ENCODE results near the gene CXorf65. TPM values are rescaled to one million over a fixed set of nuclear protein-coding genes. Genes with fewer than 3 reads are reported as not detected.

CXorf65 gene
- total and polyA plus RNA-seq, 2 experiments from 2014 or later, result not detected

DNA sequence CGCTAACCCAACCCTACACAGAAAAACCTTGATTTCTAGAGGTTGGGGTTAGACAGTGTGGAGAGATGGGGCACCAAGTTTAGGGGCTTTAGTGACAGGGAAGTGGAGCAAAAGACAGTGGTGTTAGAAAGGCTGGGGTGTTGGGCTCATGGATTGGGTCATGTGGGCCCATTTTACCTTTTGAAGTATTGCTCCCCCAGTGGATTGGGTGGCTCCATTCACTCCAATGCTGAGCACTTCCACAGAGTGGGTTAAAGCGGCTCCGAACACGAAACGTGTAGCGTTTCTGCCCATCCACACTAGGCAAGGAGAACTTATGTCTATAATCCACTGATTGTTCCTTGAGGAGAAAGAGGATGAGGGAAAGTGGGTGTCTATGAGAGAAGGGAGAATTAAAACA lies 2.5 kb upstream of the CXorf65 start:
- no peak for TF ChIP-seq EZH2 (IDR thresholded peaks at IDR 0.05; ENCODE audit: insufficient read depth, poor library complexity, severe bottlenecking)
- no peak for TF ChIP-seq EZH2phosphoT487 (IDR thresholded peaks at IDR 0.05; ENCODE audit: insufficient read depth, low read depth)
- no peak overlapping the region for H3K4me3 ChIP-seq
- 88 to 97% methylated on average over 6 of the region's 6 CpGs for WGBS, 2 experiments (ENCODE audit: low coverage in 1 of 2, low lambda C conversion rate in 2 of 2, missing lambda C conversion rate in 2 of 2)

DNA sequence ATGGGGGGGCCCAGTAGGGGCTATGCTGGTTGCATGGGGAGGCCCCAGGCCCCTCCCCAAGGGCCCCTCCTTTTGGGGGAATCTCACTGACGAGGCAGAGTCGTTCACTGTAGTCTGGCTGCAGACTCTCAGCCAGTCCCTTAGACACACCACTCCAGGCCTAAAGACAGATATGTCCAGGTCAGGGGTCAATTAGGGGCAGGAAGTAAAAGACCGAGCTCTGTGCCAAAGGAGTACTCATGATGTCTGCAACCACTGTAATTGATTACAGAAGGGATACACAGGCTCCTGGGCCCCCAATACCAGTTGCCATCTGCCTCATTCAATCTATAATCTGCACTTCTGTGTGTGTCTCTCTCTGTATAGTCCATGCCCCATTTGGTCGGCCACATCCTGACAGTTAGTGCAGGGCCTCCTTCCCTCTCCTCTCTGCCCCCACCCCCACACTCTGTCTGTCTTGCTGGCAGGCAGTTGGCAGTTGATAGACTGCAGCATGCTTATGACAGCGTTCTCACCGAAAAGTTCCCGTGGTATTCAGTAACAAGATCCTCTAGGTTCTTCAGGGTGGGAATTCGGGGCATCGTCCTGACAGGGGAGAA lies 1.3 kb upstream of the CXorf65 start:
- H3K79me2 ChIP-seq (ENCODE audit: insufficient read depth), result no peaks in the 10 kb centered on the region
- in situ Hi-C loops (cut with MboI), result no loop called here
- H3K4me1 ChIP-seq (ENCODE audit: insufficient read depth), result no peaks in the 10 kb centered on the region
- H3K9ac ChIP-seq, result no peak overlapping the region
- no peaks in the 10 kb centered on the region for H3F3A ChIP-seq (ENCODE audit: insufficient read depth)
- no peak overlapping the region for H2AFZ ChIP-seq
- no peak overlapping the region for H3K4me3 ChIP-seq
- no peaks in the 10 kb centered on the region for H3K27me3 ChIP-seq (replicated peaks; ENCODE audit: insufficient read depth)
- no peaks in the 10 kb centered on the region for H3K36me3 ChIP-seq (ENCODE audit: low read depth)
- H4K20me1 ChIP-seq (ENCODE audit: insufficient read depth), result no peaks in the 10 kb centered on the region
- H3K27ac ChIP-seq, result no peak overlapping the region
- 40 to 45% methylated on average over 9 of the region's 9 CpGs for WGBS, 2 experiments (ENCODE audit: low coverage in 1 of 2, low lambda C conversion rate in 2 of 2, missing lambda C conversion rate in 2 of 2)
- TF ChIP-seq EZH2 (IDR thresholded peaks at IDR 0.05; ENCODE audit: insufficient read depth, poor library complexity, severe bottlenecking), result no peak
- no peak for TF ChIP-seq EZH2phosphoT487 (IDR thresholded peaks at IDR 0.05; ENCODE audit: insufficient read depth, low read depth)
- no peaks in the 10 kb centered on the region for H3K9me2 ChIP-seq (ENCODE audit: insufficient read depth)
- H3K9me3 ChIP-seq (ENCODE audit: low read depth), result no peaks in the 10 kb centered on the region
- no peak overlapping the region for H3K4me2 ChIP-seq (ENCODE audit: unreplicated experiment)
- DNase-seq, result no peak

More for the DNA sequence above, 2.5 kb upstream of the CXorf65 start:
- Histone ChIP-seq H3K9ac (no peak overlapping the region), H3K79me2 (ENCODE audit: insufficient read depth) (no peaks in the 10 kb centered on the region), H3K9me3 (ENCODE audit: low read depth) (no peaks in the 10 kb centered on the region), H3F3A (ENCODE audit: insufficient read depth) (no peaks in the 10 kb centered on the region), H2AFZ (no peak overlapping the region), H3K9me2 (ENCODE audit: insufficient read depth) (no peaks in the 10 kb centered on the region), H3K4me1 (ENCODE audit: insufficient read depth) (no peaks in the 10 kb centered on the region), H3K27ac (no peak overlapping the region), H3K4me2 (ENCODE audit: unreplicated experiment) (no peak overlapping the region), H3K27me3 (replicated peaks; ENCODE audit: insufficient read depth) (no peaks in the 10 kb centered on the region), H3K36me3 (ENCODE audit: low read depth) (no peaks in the 10 kb centered on the region), H4K20me1 (ENCODE audit: insufficient read depth) (no peaks in the 10 kb centered on the region)
- DNase-seq, result no peak
- in situ Hi-C loops (cut with MboI), result no loop called here

DNA sequence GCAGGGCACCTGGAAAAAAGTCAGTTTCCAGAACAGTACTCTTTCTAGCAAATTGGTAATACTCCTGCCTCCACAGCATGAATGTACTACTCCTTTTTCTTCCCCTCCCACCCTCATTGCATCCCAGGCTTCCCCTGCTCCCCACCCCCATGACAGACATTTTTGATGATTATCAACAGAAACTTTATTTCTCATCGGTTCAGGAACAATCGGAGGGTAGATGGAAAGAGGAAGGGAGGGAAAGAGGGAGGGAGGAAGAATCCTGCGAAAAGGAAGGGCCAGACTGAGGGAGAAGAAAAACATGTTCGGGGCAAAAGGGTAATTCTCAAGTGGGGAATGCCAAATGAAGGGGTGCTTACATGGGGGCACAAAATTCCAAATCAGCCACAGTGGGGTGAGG lies 705 bp upstream of the CXorf65 start:
- no peak for DNase-seq
- 50 to 53% methylated on average over 4 of the region's 4 CpGs for WGBS, 2 experiments (ENCODE audit: low coverage in 1 of 2, low lambda C conversion rate in 2 of 2, missing lambda C conversion rate in 2 of 2)
- Histone ChIP-seq H3K27ac (no peak overlapping the region), H2AFZ (no peak overlapping the region), H3K36me3 (ENCODE audit: low read depth) (no peaks in the 10 kb centered on the region), H3K27me3 (replicated peaks; ENCODE audit: insufficient read depth) (no peaks in the 10 kb centered on the region), H3F3A (ENCODE audit: insufficient read depth) (no peaks in the 10 kb centered on the region), H3K4me1 (ENCODE audit: insufficient read depth) (no peaks in the 10 kb centered on the region), H3K9ac (no peak overlapping the region), H3K4me2 (ENCODE audit: unreplicated experiment) (no peak overlapping the region), H3K79me2 (ENCODE audit: insufficient read depth) (no peaks in the 10 kb centered on the region), H4K20me1 (ENCODE audit: insufficient read depth) (no peaks in the 10 kb centered on the region), H3K4me3 (no peak overlapping the region), H3K9me3 (ENCODE audit: low read depth) (no peaks in the 10 kb centered on the region), H3K9me2 (ENCODE audit: insufficient read depth) (no peaks in the 10 kb centered on the region)
- TF ChIP-seq EZH2phosphoT487 (IDR thresholded peaks at IDR 0.05; ENCODE audit: insufficient read depth, low read depth) (no peak), EZH2 (IDR thresholded peaks at IDR 0.05; ENCODE audit: insufficient read depth, poor library complexity, severe bottlenecking) (no peak)
- in situ Hi-C loops (cut with MboI), result no loop called here

DNA sequence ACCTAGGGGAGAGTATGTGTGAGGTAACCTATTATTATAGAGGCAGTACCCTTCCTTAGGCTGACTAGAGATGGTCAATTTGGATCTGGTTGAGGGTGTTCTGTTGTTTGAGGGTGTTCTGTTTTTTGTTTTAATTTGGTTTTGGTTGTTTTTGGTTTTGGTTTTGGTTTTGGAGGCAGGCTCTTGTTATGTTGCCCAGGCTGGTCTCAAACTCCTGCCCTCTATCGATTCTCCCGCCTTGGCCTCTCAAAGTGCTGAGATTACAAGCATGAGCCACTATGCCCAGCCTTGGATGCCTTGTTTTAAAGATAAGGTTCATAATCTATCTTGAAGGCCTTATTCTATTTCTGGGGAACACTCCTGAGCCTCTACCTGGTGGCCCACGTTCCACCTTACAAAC lies 912 bp downstream of the CXorf65 start:
- H3K27ac ChIP-seq, result no peak overlapping the region
- H2AFZ ChIP-seq, result no peak overlapping the region
- no peaks in the 10 kb centered on the region for H3K9me3 ChIP-seq (ENCODE audit: low read depth)
- no peaks in the 10 kb centered on the region for H3K27me3 ChIP-seq (replicated peaks; ENCODE audit: insufficient read depth)
- no peak overlapping the region for H3K4me2 ChIP-seq (ENCODE audit: unreplicated experiment)
- H4K20me1 ChIP-seq (ENCODE audit: insufficient read depth), result no peaks in the 10 kb centered on the region
- H3K79me2 ChIP-seq (ENCODE audit: insufficient read depth), result no peaks in the 10 kb centered on the region
- H3K9ac ChIP-seq, result no peak overlapping the region
- DNase-seq, result no peak
- H3F3A ChIP-seq (ENCODE audit: insufficient read depth), result no peaks in the 10 kb centered on the region
- no peaks in the 10 kb centered on the region for H3K9me2 ChIP-seq (ENCODE audit: insufficient read depth)
- TF ChIP-seq EZH2phosphoT487 (IDR thresholded peaks at IDR 0.05; ENCODE audit: insufficient read depth, low read depth) (no peak), EZH2 (IDR thresholded peaks at IDR 0.05; ENCODE audit: insufficient read depth, poor library complexity, severe bottlenecking) (no peak)
- 94 to 100% methylated on average over 3 of the region's 3 CpGs for WGBS, 2 experiments (ENCODE audit: low coverage in 1 of 2, low lambda C conversion rate in 2 of 2, missing lambda C conversion rate in 2 of 2)
- in situ Hi-C loops (cut with MboI), result no loop called here
- H3K4me3 ChIP-seq, result no peak overlapping the region
- no peaks in the 10 kb centered on the region for H3K4me1 ChIP-seq (ENCODE audit: insufficient read depth)
- no peaks in the 10 kb centered on the region for H3K36me3 ChIP-seq (ENCODE audit: low read depth)
